ENCODE results near the gene CREB3L2.

DNA sequence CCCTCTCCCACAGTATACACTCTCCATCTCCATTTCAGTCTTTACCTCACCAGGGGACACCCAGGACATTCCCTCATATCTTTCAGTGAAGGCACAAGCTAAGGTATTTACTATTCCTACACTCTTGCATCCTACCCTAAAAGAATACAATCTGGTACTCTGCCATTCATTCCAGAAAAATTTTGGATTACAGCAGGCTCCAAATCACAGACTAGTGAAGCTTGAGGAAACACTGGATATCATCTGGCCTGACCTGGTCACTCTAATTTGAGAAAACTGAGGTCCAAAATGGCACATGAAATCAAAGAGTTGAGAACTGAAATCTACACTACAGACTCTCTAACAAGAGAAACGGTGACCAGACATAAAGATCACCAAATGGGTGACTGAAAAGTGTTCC is 61.7 kb downstream of the CREB3L2 start:
- TF ChIP-seq, protein P1, sequence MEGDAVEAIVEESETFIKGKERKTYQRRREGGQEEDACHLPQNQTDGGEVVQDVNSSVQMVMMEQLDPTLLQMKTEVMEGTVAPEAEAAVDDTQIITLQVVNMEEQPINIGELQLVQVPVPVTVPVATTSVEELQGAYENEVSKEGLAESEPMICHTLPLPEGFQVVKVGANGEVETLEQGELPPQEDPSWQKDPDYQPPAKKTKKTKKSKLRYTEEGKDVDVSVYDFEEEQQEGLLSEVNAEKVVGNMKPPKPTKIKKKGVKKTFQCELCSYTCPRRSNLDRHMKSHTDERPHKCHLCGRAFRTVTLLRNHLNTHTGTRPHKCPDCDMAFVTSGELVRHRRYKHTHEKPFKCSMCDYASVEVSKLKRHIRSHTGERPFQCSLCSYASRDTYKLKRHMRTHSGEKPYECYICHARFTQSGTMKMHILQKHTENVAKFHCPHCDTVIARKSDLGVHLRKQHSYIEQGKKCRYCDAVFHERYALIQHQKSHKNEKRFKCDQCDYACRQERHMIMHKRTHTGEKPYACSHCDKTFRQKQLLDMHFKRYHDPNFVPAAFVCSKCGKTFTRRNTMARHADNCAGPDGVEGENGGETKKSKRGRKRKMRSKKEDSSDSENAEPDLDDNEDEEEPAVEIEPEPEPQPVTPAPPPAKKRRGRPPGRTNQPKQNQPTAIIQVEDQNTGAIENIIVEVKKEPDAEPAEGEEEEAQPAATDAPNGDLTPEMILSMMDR (IDR thresholded peaks at IDR 0.05) = no peak
- TF ChIP-seq POLR2AphosphoS5 (IDR thresholded peaks at IDR 0.05) = no peak
